ENCODE results near the gene GYG1.
A peak's percentile ranks its signal among the peaks of the same experiment; 100 is the strongest.

Gene GYG1

DNA sequence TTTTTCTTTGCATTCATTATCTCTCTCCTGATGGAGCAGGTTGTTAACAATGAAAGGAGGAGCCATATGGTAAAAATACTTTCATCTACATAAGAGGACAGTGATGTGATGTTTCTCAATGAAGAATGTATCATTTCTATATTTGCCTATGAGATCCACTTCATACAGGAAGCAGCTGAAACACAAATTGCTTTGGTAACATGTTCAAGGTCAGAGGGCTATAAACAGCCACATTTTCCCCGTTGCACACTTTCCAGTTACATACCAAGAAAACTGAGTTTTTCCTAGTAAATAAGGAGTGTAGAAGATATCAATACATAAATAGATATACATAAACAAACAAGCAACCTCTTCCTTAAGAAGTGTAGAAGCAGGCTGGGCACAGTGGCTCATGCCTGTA is 32.6 kb upstream of the GYG1 start:
- peaks cover 0 to 23% (median 18%) of the 10 kb centered on the region in 4 donors for H3K4me1 ChIP-seq
- intact Hi-C loops (cut with DNase I; ENCODE audit: low total_unique reads), result loop anchor here (10.0 kb wide), 1 partner anchor 156 kb away; no protein-coding TSS in a partner anchor
- TF ChIP-seq, protein P1, sequence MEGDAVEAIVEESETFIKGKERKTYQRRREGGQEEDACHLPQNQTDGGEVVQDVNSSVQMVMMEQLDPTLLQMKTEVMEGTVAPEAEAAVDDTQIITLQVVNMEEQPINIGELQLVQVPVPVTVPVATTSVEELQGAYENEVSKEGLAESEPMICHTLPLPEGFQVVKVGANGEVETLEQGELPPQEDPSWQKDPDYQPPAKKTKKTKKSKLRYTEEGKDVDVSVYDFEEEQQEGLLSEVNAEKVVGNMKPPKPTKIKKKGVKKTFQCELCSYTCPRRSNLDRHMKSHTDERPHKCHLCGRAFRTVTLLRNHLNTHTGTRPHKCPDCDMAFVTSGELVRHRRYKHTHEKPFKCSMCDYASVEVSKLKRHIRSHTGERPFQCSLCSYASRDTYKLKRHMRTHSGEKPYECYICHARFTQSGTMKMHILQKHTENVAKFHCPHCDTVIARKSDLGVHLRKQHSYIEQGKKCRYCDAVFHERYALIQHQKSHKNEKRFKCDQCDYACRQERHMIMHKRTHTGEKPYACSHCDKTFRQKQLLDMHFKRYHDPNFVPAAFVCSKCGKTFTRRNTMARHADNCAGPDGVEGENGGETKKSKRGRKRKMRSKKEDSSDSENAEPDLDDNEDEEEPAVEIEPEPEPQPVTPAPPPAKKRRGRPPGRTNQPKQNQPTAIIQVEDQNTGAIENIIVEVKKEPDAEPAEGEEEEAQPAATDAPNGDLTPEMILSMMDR (IDR thresholded peaks at IDR 0.05), result no peak
- no peak for DNase-seq
- no peaks in the 10 kb centered on the region for H3K36me3 ChIP-seq
- no peaks in the 10 kb centered on the region for H3K27me3 ChIP-seq
- H3K4me3 ChIP-seq, result no peak overlapping the region
- H3K9me3 ChIP-seq, result no peaks in the 10 kb centered on the region
- H3K27ac ChIP-seq, result peak overlapping the region; percentile 92 to 96

- Histone ChIP-seq H3K27ac (no peak overlapping the region), H3K27me3 (no peaks in the 10 kb centered on the region), H3K9me3 (no peaks in the 10 kb centered on the region), H3K4me3 (no peak overlapping the region), H3K36me3 (no peaks in the 10 kb centered on the region), H3K4me1 (no peaks in the 10 kb centered on the region)
- TF ChIP-seq, protein P1 (IDR thresholded peaks at IDR 0.05), result no peak
- intact Hi-C loops (cut with DNase I; ENCODE audit: low total_unique reads), result no loop called here
- peak in 1 of 2 donors; percentile 26 for DNase-seq
Measured at GRCh38 chr3:148962513-148962912, 28.8 kb upstream of the GYG1 start.

DNA sequence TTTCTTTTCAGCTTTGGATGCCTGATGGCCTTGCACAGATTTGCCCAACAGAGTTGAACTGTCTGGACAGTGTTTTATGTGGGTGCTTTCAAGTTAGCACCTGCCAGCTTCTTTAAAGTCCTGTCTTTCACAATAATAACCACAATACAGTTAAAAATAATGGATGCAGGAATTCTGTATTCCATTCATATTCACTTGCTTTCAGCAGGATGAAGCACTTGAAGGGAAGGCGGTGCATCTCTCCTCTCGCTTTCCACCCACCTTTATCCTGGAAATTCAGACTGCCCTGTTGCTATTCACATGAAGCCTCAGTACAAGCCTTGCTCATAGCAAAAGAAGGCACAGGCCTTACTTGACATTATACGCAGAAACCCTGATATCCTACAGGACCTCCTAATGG is 26.5 kb upstream of the GYG1 start:
- Histone ChIP-seq H3K27me3 (no peaks in the 10 kb centered on the region), H3K4me3 (no peak overlapping the region), H3K9me3 (no peaks in the 10 kb centered on the region), H3K27ac (no peak overlapping the region), H3K36me3 (no peaks in the 10 kb centered on the region), H3K4me1 (no peaks in the 10 kb centered on the region)
- no peak for DNase-seq
- intact Hi-C loops (cut with DNase I; ENCODE audit: low total_unique reads), result no loop called here
- TF ChIP-seq, protein P1 (IDR thresholded peaks at IDR 0.05), result no peak

DNA sequence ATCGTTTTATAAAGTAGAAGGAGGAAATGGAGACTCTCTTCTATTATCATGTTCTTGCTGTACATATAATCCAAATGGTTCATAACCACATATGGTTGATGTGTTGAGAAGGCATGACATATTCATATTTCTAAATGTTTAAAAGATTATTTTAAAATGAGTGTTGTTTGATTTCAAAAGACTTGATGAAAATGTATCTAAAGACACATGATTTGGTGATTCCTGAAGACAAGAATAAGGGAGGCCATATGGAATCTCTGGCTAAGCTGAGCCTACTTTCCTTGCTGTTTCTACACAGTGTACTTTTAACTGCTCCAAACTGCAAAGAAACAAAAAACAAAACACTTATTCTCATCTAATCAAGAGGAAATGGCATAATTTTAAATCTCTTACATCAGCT is 23.0 kb upstream of the GYG1 start:
- peaks cover 0 to 21% (median 6%) of the 10 kb centered on the region in 4 donors for H3K4me1 ChIP-seq
- intact Hi-C loops (cut with DNase I; ENCODE audit: low total_unique reads), result no loop called here
- no peaks in the 10 kb centered on the region for H3K27me3 ChIP-seq
- DNase-seq, result no peak
- H3K27ac ChIP-seq, result no peak overlapping the region
- TF ChIP-seq, protein P1 (IDR thresholded peaks at IDR 0.05), result no peak
- H3K9me3 ChIP-seq, result no peaks in the 10 kb centered on the region
- no peak overlapping the region for H3K4me3 ChIP-seq
- no peaks in the 10 kb centered on the region for H3K36me3 ChIP-seq

- no peak overlapping the region for H3K4me3 ChIP-seq
- H3K27ac ChIP-seq, result peak overlapping the region in 1 of 2 donors; percentile 54
- intact Hi-C loops (cut with DNase I; ENCODE audit: low total_unique reads), result no loop called here
- H3K27me3 ChIP-seq, result no peaks in the 10 kb centered on the region
- H3K4me1 ChIP-seq, result peaks cover 0 to 38% (median 14%) of the 10 kb centered on the region in 4 donors
- TF ChIP-seq, protein P1 (IDR thresholded peaks at IDR 0.05), result no peak
- no peaks in the 10 kb centered on the region for H3K9me3 ChIP-seq
- no peak for DNase-seq
- no peaks in the 10 kb centered on the region for H3K36me3 ChIP-seq
Measured at GRCh38 chr3:148970271-148970670, 21.1 kb upstream of the GYG1 start.
